HAP-1 (cell line): ENCODE results near the gene RAB10.
A peak's percentile ranks its signal among the peaks of the same experiment; 100 is the strongest.
"Not testable (repeated sequence)": the region's sequence is repeated elsewhere in the genome, so short reads cannot be mapped to it uniquely, and the experiment has no call there.

Source experiments
- DNase-seq, 2 experiments: peaks; one replicate each; pipeline ENCODE4 v3.0.0-alpha.2; 2016 to 2020; ENCODE audit warnings: low spot score in 2 of 2
- H3K27me3 ChIP-seq: fragments of 250-450 bp; sonication (Bioruptor Pico); 2 replicates; pipeline ENCODE4 v1.5.1; 2020; ENCODE audit warnings: low read depth, mild to moderate bottlenecking, moderate library complexity
- H3K36me3 ChIP-seq: fragments of 250-450 bp; sonication (Bioruptor Pico); replicated peaks from 2 replicates; pipeline ENCODE4 v1.5.1; 2020; ENCODE audit warnings: mild to moderate bottlenecking
- H3K4me1 ChIP-seq: fragments of 250-450 bp; sonication (Bioruptor Pico); 2 replicates; pipeline ENCODE4 v1.5.1; 2020; ENCODE audit warnings: mild to moderate bottlenecking
- H3K4me3 ChIP-seq: fragments of 250-450 bp; sonication (Bioruptor Pico); 2 replicates; pipeline ENCODE4 v1.5.1; 2020; ENCODE audit warnings: mild to moderate bottlenecking, moderate library complexity
- H3K9me3 ChIP-seq: fragments of 250-450 bp; sonication (Bioruptor Pico); 2 replicates; pipeline ENCODE4 v1.5.1; 2020; ENCODE audit warnings: mild to moderate bottlenecking, moderate library complexity
- in situ Hi-C: fragments of 300-500 bp; cut with MboI; formaldehyde crosslinking; loops from 3 replicates; pipeline ENCODE4 v1.14.3; 2020; ENCODE audit warnings: low sequenced_read_pairs, inconsistent platforms, mixed read lengths

RAB10 gene

GRCh38 chr2:26033818-26034636, at the start of gene RAB10:
TSS of gene RAB10 (plus strand) at chr2:26034084. CDS start at chr2:26034609, 525 bp downstream.
- H3K9me3 ChIP-seq, result no peaks in the 10 kb centered on the region

GRCh38 chr2:25988134-25988533, 45.8 kb upstream of the RAB10 start:
- Histone ChIP-seq H3K36me3 (no peaks in the 10 kb centered on the region), H3K4me1 (no peaks in the 10 kb centered on the region; the same call in 1 of the 2 replicates), H3K27me3 (no peaks in the 10 kb centered on the region), H3K9me3 (no peaks in the 10 kb centered on the region), H3K4me3 (no peak overlapping the region)
- in situ Hi-C loops, result no loop called here
- DNase-seq, result no peak

More at GRCh38 chr2:26033818-26034636, at the start of gene RAB10:
- peaks cover 18% of the 10 kb centered on the region for H3K36me3 ChIP-seq
- in situ Hi-C loops, result no loop called here
- peak within 1 kb of the TSS; percentile 99 for H3K4me3 ChIP-seq
- no peaks in the 10 kb centered on the region for H3K27me3 ChIP-seq
- peaks cover 6% of the 10 kb centered on the region; the same call in 1 of the 2 replicates for H3K4me1 ChIP-seq
- peak; percentile 97 to 99 for DNase-seq

GRCh38 chr2:25989154-25989553, 44.7 kb upstream of the RAB10 start:
- DNase-seq, result no peak
- H3K4me1 ChIP-seq, result no peaks in the 10 kb centered on the region; the same call in 1 of the 2 replicates
- H3K4me3 ChIP-seq, result no peak overlapping the region
- H3K27me3 ChIP-seq, result no peaks in the 10 kb centered on the region
- no peaks in the 10 kb centered on the region for H3K9me3 ChIP-seq
- H3K36me3 ChIP-seq, result no peaks in the 10 kb centered on the region
- in situ Hi-C loops, result no loop called here

GRCh38 chr2:25991965-25992364, 41.9 kb upstream of the RAB10 start:
- no peaks in the 10 kb centered on the region for H3K27me3 ChIP-seq
- H3K4me3 ChIP-seq, result no peak overlapping the region
- no peaks in the 10 kb centered on the region for H3K36me3 ChIP-seq
- DNase-seq, result no peak
- H3K4me1 ChIP-seq, result no peaks in the 10 kb centered on the region; the same call in 1 of the 2 replicates
- no peaks in the 10 kb centered on the region for H3K9me3 ChIP-seq
- in situ Hi-C loops, result loop anchor here (5.0 kb wide), 1 partner anchor 155 kb away; no protein-coding TSS in a partner anchor

- Histone ChIP-seq H3K36me3 (no peaks in the 10 kb centered on the region), H3K9me3 (no peaks in the 10 kb centered on the region), H3K4me3 (no peak overlapping the region), H3K4me1 (no peaks in the 10 kb centered on the region; the same call in 1 of the 2 replicates), H3K27me3 (no peaks in the 10 kb centered on the region)
- DNase-seq, result no peak
- in situ Hi-C loops, result loop anchor here (5.0 kb wide), 1 partner anchor 155 kb away; no protein-coding TSS in a partner anchor
Measured at GRCh38 chr2:25992556-25992955, 41.3 kb upstream of the RAB10 start.

GRCh38 chr2:25993049-25993448, 40.8 kb upstream of the RAB10 start:
- in situ Hi-C loops, result loop anchor here (5.0 kb wide), 1 partner anchor 154 kb away; no protein-coding TSS in a partner anchor
- H3K36me3 ChIP-seq, result no peaks in the 10 kb centered on the region
- no peaks in the 10 kb centered on the region for H3K9me3 ChIP-seq
- no peak for DNase-seq
- no peak overlapping the region for H3K4me3 ChIP-seq
- H3K4me1 ChIP-seq, result no peaks in the 10 kb centered on the region; the same call in 1 of the 2 replicates
- H3K27me3 ChIP-seq, result no peaks in the 10 kb centered on the region

GRCh38 chr2:25994509-25994908, 39.4 kb upstream of the RAB10 start:
- in situ Hi-C loops, result loop anchor here (5.0 kb wide), 1 partner anchor 153 kb away; no protein-coding TSS in a partner anchor
- no peaks in the 10 kb centered on the region for H3K36me3 ChIP-seq

GRCh38 chr2:25996844-25997243, 37.0 kb upstream of the RAB10 start:
- no peak for DNase-seq
- Histone ChIP-seq H3K36me3 (no peaks in the 10 kb centered on the region), H3K4me3 (no peak overlapping the region), H3K27me3 (no peaks in the 10 kb centered on the region), H3K9me3 (no peaks in the 10 kb centered on the region), H3K4me1 (peaks cover 9% of the 10 kb centered on the region)
- in situ Hi-C loops, result no loop called here

More at GRCh38 chr2:25994509-25994908, 39.4 kb upstream of the RAB10 start:
- DNase-seq, result no peak
- Histone ChIP-seq H3K4me1 (no peaks in the 10 kb centered on the region; the same call in 1 of the 2 replicates), H3K27me3 (no peaks in the 10 kb centered on the region), H3K4me3 (no peak overlapping the region), H3K9me3 (no peaks in the 10 kb centered on the region)

- DNase-seq, H3K4me3 ChIP-seq, H3K27me3 ChIP-seq, in situ Hi-C loops, H3K4me1 ChIP-seq, H3K36me3 ChIP-seq, H3K9me3 ChIP-seq: not testable (repeated sequence)
Measured at GRCh38 chr2:25998816-25999383, 35.0 kb upstream of the RAB10 start.

- H3K36me3 ChIP-seq, H3K4me3 ChIP-seq, H3K4me1 ChIP-seq, H3K9me3 ChIP-seq, DNase-seq, H3K27me3 ChIP-seq, in situ Hi-C loops: not testable (repeated sequence)
Measured at GRCh38 chr2:25999406-25999805, 34.5 kb upstream of the RAB10 start.

- Histone ChIP-seq H3K4me3 (no peak overlapping the region), H3K36me3 (no peaks in the 10 kb centered on the region), H3K27me3 (no peaks in the 10 kb centered on the region), H3K4me1 (peaks cover 9% of the 10 kb centered on the region), H3K9me3 (no peaks in the 10 kb centered on the region)
- peak; percentile 53 to 80 for DNase-seq
- in situ Hi-C loops, result no loop called here
Measured at GRCh38 chr2:26000561-26001082, 33.3 kb upstream of the RAB10 start.

- Histone ChIP-seq H3K9me3 (no peaks in the 10 kb centered on the region), H3K27me3 (no peaks in the 10 kb centered on the region), H3K4me1 (peaks cover 9% of the 10 kb centered on the region), H3K36me3 (no peaks in the 10 kb centered on the region), H3K4me3 (no peak overlapping the region)
- in situ Hi-C loops, result no loop called here
- DNase-seq, result no peak
Measured at GRCh38 chr2:26001743-26002351, 32.0 kb upstream of the RAB10 start.

GRCh38 chr2:26002632-26003310, 31.1 kb upstream of the RAB10 start:
- DNase-seq, result no peak
- H3K27me3 ChIP-seq, result no peaks in the 10 kb centered on the region
- peaks cover 9% of the 10 kb centered on the region for H3K4me1 ChIP-seq
- no peaks in the 10 kb centered on the region for H3K9me3 ChIP-seq
- no peak overlapping the region for H3K4me3 ChIP-seq
- H3K36me3 ChIP-seq, result no peaks in the 10 kb centered on the region
- in situ Hi-C loops, result no loop called here
